ENCODE results near the gene SFXN4. TPM values are rescaled to one million over a fixed set of nuclear protein-coding genes. Genes with fewer than 3 reads are reported as not detected.
A peak's percentile ranks its signal among the peaks of the same experiment; 100 is the strongest.

The SFXN4 gene
- total and polyA plus RNA-seq, 2 of the 13 experiments (the other 11 are each of a cell fraction or from before 2014, with no cell fraction given): 47.7 to 64.9 TPM

DNA sequence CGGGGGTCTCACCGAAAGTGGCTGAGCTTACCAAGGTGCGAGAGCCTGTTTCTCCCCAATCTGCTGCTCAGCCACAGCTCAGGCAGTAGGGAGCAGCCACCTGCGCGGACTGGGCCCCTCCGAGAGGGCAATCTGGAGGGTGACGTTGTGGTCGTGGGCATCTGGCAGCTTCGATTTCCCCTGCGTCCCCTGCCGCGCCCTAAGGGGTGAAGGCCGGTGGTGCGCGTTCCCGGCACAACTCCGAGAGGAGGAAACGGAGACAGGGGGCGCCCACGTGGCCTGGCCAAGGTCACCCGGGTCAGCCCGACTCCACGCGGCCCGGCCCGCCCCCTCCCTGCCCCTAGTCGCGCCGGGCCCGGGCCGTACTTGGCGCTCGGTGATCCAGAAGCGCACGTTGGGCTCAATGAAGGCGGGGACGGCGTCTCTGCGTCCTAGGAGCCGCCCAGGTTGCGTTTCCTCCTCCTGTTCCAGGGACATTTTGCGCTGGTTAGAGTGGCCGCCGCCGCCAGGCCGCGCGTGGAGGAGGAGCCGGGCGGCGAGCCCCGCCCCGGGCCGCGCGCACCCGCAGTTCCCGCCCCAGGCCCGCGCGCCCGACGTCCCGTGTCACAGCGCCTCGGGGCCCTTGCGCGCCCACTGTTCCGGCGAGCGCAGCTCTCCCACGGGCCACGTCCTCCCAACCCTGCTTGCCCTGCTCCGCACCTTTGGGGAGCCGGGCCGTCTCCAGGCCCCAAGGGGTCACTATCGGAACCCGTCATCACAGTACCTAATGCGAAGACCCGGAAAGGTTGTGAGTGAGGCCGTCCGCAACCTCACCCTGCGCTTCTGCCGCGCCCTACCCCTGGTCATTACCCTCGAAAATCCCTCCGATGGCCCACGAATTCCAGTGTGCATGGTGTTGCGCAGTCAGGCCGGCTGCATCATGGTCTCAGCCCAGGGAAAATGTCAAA, at the start of gene SFXN4 (continued):
- TF ChIP-seq, protein P1, sequence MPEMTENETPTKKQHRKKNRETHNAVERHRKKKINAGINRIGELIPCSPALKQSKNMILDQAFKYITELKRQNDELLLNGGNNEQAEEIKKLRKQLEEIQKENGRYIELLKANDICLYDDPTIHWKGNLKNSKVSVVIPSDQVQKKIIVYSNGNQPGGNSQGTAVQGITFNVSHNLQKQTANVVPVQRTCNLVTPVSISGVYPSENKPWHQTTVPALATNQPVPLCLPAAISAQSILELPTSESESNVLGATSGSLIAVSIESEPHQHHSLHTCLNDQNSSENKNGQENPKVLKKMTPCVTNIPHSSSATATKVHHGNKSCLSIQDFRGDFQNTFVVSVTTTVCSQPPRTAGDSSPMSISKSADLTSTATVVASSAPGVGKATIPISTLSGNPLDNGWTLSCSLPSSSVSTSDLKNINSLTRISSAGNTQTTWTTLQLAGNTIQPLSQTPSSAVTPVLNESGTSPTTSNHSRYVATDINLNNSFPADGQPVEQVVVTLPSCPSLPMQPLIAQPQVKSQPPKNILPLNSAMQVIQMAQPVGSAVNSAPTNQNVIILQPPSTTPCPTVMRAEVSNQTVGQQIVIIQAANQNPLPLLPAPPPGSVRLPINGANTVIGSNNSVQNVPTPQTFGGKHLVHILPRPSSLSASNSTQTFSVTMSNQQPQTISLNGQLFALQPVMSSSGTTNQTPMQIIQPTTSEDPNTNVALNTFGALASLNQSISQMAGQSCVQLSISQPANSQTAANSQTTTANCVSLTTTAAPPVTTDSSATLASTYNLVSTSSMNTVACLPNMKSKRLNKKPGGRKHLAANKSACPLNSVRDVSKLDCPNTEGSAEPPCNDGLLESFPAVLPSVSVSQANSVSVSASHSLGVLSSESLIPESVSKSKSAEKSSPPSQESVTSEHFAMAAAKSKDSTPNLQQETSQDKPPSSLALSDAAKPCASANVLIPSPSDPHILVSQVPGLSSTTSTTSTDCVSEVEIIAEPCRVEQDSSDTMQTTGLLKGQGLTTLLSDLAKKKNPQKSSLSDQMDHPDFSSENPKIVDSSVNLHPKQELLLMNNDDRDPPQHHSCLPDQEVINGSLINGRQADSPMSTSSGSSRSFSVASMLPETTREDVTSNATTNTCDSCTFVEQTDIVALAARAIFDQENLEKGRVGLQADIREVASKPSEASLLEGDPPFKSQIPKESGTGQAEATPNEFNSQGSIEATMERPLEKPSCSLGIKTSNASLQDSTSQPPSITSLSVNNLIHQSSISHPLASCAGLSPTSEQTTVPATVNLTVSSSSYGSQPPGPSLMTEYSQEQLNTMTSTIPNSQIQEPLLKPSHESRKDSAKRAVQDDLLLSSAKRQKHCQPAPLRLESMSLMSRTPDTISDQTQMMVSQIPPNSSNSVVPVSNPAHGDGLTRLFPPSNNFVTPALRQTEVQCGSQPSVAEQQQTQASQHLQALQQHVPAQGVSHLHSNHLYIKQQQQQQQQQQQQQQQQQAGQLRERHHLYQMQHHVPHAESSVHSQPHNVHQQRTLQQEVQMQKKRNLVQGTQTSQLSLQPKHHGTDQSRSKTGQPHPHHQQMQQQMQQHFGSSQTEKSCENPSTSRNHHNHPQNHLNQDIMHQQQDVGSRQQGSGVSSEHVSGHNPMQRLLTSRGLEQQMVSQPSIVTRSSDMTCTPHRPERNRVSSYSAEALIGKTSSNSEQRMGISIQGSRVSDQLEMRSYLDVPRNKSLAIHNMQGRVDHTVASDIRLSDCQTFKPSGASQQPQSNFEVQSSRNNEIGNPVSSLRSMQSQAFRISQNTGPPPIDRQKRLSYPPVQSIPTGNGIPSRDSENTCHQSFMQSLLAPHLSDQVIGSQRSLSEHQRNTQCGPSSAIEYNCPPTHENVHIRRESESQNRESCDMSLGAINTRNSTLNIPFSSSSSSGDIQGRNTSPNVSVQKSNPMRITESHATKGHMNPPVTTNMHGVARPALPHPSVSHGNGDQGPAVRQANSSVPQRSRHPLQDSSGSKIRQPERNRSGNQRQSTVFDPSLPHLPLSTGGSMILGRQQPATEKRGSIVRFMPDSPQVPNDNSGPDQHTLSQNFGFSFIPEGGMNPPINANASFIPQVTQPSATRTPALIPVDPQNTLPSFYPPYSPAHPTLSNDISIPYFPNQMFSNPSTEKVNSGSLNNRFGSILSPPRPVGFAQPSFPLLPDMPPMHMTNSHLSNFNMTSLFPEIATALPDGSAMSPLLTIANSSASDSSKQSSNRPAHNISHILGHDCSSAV (CRISPR knock-in tag; IDR thresholded peaks at IDR 0.05; ENCODE audit: borderline replicate concordance): no peak
- 0 out of 2 replicates have a peak, but pooled peaks have one; percentile 23 for TF ChIP-seq JUND (CRISPR knock-in tag; IDR thresholded peaks at IDR 0.05)
- TF ChIP-seq, protein P2, sequence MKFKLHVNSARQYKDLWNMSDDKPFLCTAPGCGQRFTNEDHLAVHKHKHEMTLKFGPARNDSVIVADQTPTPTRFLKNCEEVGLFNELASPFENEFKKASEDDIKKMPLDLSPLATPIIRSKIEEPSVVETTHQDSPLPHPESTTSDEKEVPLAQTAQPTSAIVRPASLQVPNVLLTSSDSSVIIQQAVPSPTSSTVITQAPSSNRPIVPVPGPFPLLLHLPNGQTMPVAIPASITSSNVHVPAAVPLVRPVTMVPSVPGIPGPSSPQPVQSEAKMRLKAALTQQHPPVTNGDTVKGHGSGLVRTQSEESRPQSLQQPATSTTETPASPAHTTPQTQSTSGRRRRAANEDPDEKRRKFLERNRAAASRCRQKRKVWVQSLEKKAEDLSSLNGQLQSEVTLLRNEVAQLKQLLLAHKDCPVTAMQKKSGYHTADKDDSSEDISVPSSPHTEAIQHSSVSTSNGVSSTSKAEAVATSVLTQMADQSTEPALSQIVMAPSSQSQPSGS (CRISPR knock-in tag; IDR thresholded peaks at IDR 0.05): peak; percentile 22; the same call in 1 of the 2 replicates
- peak; percentile 66 for TF ChIP-seq ZNF563 (CRISPR knock-in tag; IDR thresholded peaks at IDR 0.05)
- TF ChIP-seq, protein P3, sequence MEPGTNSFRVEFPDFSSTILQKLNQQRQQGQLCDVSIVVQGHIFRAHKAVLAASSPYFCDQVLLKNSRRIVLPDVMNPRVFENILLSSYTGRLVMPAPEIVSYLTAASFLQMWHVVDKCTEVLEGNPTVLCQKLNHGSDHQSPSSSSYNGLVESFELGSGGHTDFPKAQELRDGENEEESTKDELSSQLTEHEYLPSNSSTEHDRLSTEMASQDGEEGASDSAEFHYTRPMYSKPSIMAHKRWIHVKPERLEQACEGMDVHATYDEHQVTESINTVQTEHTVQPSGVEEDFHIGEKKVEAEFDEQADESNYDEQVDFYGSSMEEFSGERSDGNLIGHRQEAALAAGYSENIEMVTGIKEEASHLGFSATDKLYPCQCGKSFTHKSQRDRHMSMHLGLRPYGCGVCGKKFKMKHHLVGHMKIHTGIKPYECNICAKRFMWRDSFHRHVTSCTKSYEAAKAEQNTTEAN (CRISPR knock-in tag; conservative IDR thresholded peaks at IDR 0.05): 0 out of 2 replicates have a peak, but pooled peaks have one; percentile 38
- TF ChIP-seq, protein P4, sequence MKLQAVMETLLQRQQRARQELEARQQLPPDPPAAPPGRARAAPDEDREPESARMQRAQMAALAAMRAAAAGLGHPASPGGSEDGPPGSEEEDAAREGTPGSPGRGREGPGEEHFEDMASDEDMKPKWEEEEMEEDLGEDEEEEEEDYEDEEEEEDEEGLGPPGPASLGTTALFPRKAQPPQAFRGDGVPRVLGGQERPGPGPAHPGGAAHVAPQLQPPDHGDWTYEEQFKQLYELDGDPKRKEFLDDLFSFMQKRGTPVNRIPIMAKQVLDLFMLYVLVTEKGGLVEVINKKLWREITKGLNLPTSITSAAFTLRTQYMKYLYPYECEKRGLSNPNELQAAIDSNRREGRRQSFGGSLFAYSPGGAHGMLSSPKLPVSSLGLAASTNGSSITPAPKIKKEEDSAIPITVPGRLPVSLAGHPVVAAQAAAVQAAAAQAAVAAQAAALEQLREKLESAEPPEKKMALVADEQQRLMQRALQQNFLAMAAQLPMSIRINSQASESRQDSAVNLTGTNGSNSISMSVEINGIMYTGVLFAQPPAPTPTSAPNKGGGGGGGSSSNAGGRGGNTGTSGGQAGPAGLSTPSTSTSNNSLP (IDR thresholded peaks at IDR 0.05; ENCODE audit: low read depth, low read length): no peak
- no peak; the same call in 1 of the 2 replicates for TF ChIP-seq YEATS2 (CRISPR knock-in tag; IDR thresholded peaks at IDR 0.05; ENCODE audit: borderline replicate concordance)
- TF ChIP-seq, protein P5, sequence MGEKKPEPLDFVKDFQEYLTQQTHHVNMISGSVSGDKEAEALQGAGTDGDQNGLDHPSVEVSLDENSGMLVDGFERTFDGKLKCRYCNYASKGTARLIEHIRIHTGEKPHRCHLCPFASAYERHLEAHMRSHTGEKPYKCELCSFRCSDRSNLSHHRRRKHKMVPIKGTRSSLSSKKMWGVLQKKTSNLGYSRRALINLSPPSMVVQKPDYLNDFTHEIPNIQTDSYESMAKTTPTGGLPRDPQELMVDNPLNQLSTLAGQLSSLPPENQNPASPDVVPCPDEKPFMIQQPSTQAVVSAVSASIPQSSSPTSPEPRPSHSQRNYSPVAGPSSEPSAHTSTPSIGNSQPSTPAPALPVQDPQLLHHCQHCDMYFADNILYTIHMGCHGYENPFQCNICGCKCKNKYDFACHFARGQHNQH (CRISPR knock-in tag; IDR thresholded peaks at IDR 0.05): peak; percentile 63
- TF ChIP-seq ZNF790 (CRISPR knock-in tag; IDR thresholded peaks at IDR 0.05; ENCODE audit: borderline replicate concordance): peak; percentile 39; the same call in 1 of the 2 replicates
- no peak; the same call in 1 of the 2 replicates for TF ChIP-seq ZNF629 (CRISPR knock-in tag; conservative IDR thresholded peaks at IDR 0.05)
- TF ChIP-seq, protein P6, sequence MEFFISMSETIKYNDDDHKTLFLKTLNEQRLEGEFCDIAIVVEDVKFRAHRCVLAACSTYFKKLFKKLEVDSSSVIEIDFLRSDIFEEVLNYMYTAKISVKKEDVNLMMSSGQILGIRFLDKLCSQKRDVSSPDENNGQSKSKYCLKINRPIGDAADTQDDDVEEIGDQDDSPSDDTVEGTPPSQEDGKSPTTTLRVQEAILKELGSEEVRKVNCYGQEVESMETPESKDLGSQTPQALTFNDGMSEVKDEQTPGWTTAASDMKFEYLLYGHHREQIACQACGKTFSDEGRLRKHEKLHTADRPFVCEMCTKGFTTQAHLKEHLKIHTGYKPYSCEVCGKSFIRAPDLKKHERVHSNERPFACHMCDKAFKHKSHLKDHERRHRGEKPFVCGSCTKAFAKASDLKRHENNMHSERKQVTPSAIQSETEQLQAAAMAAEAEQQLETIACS (CRISPR knock-in tag; IDR thresholded peaks at IDR 0.05): peak; percentile 96
